HG03520 (cell line): Measurements from ENCODE around the gene PDE7B.

ENCODE experiments used
- ATAC-seq: cut with Tn5 transposase; IDR thresholded peaks from one replicate; pipeline ENCODE4 v1.9.1; 2021; ENCODE audit warnings: mild to moderate bottlenecking, moderate library complexity; ENCODE audit not compliant: unreplicated experiment

PDE7B gene

GRCh38 chr6:135883536-135883935 is 32.0 kb downstream of the PDE7B start:
- ATAC-seq: no peak

GRCh38 chr6:135884136-135884535 is 32.6 kb downstream of the PDE7B start:
- no peak for ATAC-seq

- no peak for ATAC-seq
Measured at GRCh38 chr6:135887069-135887468, 35.6 kb downstream of the PDE7B start.

- no peak for ATAC-seq
Measured at GRCh38 chr6:135888818-135889217, 37.3 kb downstream of the PDE7B start.

- no peak for ATAC-seq
Measured at GRCh38 chr6:135890876-135891275, 39.4 kb downstream of the PDE7B start.

GRCh38 chr6:135891710-135892109 is 40.2 kb downstream of the PDE7B start:
- no peak for ATAC-seq

GRCh38 chr6:135895231-135895911 is 43.9 kb downstream of the PDE7B start:
- ATAC-seq: no peak

- ATAC-seq: no peak
Measured at GRCh38 chr6:135897087-135897486, 45.6 kb downstream of the PDE7B start.

GRCh38 chr6:135901774-135902524 is 50.4 kb downstream of the PDE7B start:
- ATAC-seq: no peak

- no peak for ATAC-seq
Measured at GRCh38 chr6:135902756-135903331, 51.3 kb downstream of the PDE7B start.

- no peak for ATAC-seq
Measured at GRCh38 chr6:135904666-135905065, 53.2 kb downstream of the PDE7B start.

GRCh38 chr6:135905604-135906300 is 54.3 kb downstream of the PDE7B start:
- ATAC-seq: no peak

GRCh38 chr6:135906542-135906941 is 55.0 kb downstream of the PDE7B start:
- no peak for ATAC-seq

GRCh38 chr6:135906972-135907465 is 55.5 kb downstream of the PDE7B start:
- ATAC-seq: no peak

- ATAC-seq: peak; percentile 85
Measured at GRCh38 chr6:135909737-135910387, 58.4 kb downstream of the PDE7B start.

GRCh38 chr6:135910790-135911618 is 59.5 kb downstream of the PDE7B start:
- ATAC-seq: no peak

GRCh38 chr6:135913785-135914184 is 62.3 kb downstream of the PDE7B start:
- no peak for ATAC-seq

- ATAC-seq: no peak
Measured at GRCh38 chr6:135919026-135919425, 67.5 kb downstream of the PDE7B start.

GRCh38 chr6:135920689-135921088 is 69.2 kb downstream of the PDE7B start:
- ATAC-seq: no peak

- ATAC-seq: no peak
Measured at GRCh38 chr6:135921188-135921587, 69.7 kb downstream of the PDE7B start.
